SK-N-DZ (cell line): ENCODE measurements around the gene EXOSC1.
"Not testable (repeated sequence)": the region's sequence is repeated elsewhere in the genome, so short reads cannot be mapped to it uniquely, and the experiment has no call there.

Source experiments
- DNase-seq: peaks from one replicate; pipeline ENCODE4 v3.0.0-alpha.2; 2015; ENCODE audit warnings: low spot score
- small RNA-seq, 2 experiments: library from RNA; depleted of rRNA; stranded (forward); fragments of <200 nt; gene quantifications; one replicate each; pipeline ENCODE3, GENCODE V24; 2014

EXOSC1 gene

DNA sequence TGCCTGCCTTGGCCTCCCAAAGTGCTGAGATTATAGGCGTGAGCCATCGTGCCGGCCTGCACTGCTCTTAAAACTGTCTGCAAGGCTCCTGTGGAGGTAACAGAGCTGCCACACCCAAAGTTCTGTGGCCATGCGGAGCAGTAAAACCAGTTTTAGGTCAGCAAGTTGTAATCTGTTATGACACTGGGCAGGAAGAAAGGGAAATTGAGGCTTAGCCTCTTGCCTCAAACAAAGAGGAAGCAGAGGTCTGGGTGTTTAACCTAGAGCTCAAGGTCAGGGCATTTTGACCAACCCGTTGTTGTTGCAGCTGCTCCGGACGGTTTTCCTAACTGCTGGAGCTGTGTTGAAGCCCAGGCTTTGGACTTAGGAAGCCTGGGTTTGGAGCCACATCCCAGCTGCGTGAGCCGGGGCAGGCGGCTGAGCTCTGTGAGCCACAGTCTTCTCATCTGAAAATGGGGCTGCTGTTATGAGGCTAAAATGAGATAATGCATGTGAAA lies 37.3 kb downstream of the EXOSC1 start:
- no peak for DNase-seq

DNA sequence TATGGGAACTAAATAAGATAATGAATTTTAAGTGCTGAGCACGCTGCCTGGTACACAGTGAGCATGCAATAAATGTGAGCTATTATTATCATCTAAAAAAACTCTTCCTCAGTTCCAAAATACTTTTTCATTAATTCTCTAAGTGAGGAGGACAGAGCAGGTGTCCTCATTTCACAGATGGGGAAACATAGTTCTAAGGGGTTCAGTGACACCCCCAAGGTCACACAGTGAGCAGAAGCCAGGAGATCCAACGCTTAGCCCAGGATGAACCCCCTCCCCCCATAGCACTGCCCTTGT lies 37.9 kb downstream of the EXOSC1 start:
- DNase-seq = no peak

DNA sequence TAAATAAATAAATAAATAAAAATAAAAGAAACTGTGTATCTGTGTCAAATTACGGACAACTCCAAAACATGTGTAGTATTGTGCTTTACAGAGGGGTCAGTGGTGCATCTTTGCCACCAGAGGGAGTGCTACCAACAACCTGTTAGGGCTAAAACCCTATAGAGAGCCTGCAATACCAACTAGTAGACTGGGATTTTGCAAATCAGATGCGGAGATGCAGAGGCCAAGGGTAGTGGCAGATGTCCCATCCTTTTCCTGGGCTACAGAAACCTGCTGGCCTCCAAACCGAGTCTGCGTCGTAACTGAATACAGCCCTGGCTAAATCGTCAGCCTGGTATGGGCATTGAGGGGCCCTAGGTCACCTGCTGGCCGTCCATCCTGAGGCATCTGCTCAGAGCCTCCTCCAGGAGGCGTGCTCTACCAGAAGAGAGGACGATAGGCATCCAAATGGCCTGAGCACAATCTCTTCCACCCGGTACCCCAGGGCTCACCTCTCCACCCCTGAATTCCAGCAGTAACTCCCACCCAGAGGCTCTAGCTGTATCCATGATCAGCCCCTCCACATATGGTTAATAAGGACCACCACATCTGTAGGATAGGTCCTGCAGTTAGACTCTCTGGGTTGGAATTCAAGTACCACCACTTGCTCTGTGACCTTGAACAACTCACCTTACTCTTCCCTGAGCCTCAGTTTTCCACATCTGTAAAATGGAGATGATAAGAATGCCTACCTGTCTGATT lies 38.4 kb downstream of the EXOSC1 start:
- peak; percentile 88 for DNase-seq

DNA sequence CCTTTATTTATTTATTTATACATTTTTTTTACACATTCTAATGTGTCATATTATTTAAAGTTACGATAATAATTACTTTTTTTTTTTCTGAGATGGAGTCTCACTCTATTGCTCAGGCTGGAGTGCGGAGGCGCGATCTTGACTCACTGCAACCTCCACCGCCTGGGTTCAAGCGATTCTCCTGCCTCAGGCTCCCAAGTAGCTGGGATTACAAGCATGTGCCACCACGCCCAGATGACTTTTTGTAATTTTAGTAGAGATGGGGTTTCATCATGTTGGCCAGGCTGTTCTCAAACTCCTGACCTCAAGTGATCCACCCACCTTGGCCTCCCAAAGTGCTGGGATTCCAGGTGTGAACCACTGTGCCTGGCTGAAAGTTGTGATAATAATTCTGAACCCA lies 39.3 kb downstream of the EXOSC1 start:
- not testable (repeated sequence) for DNase-seq

DNA sequence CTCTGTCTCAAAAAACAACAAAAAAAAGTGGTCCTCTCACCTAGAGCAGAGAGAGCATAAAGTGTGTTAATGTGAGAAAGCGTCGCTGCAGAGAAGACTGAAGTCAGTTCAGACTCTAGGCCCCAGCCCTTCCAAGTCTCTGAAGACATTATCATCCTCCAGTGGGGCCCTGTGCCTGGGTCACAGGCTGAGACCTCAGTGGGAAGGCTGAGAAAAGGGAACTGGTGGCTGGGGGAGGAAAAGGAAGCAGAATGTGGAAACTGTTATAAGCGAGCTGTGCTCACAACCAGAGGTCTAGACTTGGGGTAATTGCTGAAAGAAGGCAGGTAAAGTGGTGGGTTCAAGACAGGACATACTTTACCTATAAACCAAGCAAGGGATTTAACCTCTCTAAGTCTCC lies 39.7 kb downstream of the EXOSC1 start:
- no peak for DNase-seq

DNA sequence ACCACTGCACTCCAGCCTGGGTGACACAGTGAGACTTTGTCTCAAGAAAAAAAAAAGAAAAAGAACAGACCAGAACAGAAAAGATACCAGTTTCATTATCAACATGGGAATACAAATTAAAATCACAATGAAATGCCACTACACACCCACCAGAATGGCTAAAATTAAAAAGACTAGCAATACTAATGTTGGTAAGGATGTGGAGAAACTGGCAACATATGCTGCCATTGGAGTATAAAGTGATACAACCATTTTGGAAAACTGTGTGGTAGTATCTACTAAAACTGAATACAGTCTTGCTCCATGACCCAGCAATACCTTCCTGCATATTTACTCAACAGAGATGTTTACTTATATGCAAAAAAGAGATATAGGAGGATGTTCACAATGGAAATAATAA lies 41.8 kb downstream of the EXOSC1 start:
- DNase-seq = no peak

DNA sequence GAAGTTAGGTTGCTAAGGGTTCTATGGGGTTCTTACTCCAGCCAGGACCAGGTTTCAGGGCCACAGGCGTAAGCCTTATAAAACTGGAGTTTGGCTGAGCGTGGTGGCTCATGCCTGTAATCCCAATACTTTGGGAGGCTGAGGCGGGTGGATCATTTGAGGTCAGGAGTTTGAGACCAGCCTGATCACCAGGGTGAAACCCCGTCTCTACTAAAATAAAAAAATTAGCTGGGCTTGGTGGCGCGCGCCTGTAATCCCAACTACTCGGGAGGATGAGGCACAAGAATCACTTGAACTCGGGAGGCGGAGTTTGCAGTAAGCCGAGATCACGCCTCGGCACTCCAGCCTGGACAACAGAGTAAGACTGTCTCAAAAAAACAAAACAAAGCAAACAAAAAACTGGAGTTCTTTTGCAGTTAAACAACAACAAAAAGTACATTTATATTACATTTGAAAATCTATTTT lies 44.3 kb downstream of the EXOSC1 start:
- DNase-seq = no peak

DNA sequence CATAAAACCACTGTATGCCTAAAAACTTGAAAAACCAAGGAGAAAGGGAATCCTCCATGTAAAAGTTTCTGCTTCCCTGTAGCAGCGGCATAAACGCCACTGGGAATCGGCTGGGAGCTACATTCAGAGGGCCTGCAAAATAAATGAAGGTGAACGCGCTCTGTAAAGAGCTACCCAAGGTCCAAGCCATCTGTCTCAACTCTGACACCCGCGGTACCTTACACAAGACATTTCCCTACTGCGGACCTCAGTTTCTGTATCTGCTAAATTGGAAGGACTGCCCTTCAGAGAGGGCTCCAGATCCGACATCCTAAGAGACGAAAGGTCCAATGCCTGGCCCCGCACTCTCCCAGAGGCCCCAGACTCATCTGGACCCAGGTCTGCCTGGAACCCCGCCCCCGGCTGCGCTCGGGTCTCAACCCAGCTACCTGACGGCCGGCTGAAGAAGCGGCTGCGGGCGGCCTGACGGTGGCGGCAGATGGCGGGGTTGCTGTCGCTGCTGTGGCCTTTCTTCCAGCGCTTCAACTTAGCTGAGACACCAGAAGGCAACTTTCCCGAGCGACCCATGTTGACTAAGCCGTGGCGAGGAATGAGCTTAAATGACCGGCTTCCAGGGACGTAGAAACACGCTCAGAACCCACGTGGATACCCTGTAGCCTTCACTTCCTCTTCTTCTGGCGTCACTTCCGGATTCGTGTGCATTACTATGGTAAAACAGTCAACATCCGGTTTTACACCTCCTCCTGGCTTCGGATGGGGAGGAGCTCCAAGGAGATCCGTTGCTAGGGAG lies 44.9 kb downstream of the EXOSC1 start, which contains the start of gene RRP12:
Gene RRP12, minus strand, starts transcription at position 676 of the 790 bp plus-strand sequence. Its CDS starts 109 bp downstream, at position 567.
- peak; percentile 98 for DNase-seq

DNA sequence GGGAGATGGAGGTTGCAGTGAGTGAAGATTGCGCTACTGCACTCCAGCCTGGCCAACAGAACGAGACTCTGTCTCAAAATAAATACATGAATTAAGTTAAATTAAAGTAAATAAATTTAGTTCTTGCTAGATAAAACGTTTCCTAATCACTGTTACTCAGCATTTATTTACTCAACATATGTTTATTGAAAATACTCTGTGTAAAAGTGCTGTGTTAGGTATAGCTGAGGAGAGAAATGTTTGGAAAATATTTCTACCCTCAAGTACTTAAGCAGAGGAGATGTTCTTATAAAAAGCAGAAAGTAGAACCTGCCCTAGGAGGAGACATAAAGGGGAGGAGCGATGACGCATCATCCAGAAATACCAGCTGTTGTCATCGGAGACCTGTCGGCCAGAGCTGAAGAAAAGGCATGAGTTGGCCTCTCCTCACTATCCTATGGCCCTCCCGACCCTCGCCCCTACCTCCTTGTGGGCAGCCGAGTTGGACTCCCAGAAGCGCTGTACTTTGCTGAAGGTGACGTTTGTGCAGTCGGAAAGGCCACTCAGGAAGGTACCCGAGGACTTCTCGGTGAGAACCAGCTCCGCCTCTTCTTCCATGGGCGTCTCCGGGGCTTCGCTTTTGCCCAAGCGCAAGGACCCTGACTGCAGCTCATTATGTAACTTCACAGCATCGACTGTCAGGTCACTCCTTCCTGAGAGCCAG lies 45.8 kb downstream of the EXOSC1 start:
- no peak for DNase-seq

DNA sequence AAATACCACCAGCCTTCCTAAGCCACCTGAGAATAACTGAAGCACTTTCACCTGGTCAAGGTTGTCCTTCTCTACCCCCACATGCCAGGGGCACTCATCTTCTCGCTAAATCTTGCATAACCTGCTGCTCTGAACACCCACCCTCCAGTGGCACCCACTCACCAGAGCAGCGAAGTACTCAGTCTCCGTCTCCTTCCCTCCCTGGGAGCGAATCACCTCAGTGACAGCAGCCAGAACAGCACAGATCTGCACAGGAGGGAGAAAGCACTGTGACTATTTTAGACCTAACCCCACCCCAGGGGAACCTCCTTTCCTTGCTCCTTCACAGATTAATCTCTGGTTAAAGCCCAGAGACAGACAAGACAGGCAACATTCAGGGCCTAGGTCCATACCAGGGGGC lies 49.8 kb downstream of the EXOSC1 start:
- no peak for DNase-seq

DNA sequence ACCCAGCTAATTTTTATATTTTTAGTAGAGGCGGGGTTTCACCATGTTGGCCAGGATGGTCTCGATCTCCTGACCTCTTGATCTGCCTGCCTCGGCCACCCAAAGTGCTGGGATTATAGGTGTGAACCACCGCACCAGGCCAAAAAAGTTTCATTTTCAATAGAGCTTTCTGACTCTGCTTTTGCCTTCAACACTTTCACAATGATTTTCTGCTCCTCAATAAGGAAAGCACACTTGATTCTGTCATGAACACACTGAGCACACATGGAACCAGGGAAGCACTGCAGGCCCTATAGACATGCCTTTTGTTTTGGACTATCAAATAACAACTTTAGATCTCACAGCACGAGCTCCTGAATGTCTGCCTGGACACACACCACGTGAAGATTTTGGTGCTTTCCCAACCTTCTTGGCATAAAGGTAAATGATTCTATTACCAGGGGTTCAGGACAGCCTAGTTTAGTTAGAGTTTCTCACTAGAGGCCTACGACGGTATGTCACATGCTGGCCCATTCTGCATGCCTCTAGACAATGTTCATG lies 52.7 kb downstream of the EXOSC1 start:
- no peak for DNase-seq

DNA sequence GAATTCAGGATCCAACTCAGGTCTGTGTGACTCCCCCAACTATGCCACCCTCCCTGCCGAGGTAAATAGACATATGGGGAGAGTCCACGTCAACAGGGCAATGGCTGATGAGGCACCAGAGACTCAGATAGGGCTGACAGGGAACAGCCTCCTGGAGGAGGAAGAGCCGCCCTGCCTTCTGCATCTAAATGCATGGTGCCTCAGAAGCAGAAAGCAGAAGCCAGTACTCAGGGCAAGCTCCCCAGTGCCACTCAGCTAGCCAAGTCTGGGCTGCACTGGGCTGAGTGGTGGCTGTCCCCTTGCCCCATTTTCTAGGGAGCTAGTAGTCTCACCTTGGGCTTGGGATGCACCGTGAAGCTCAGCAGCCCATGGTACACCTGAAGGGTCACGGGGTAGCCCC lies 55.7 kb downstream of the EXOSC1 start:
- DNase-seq = no peak

DNA sequence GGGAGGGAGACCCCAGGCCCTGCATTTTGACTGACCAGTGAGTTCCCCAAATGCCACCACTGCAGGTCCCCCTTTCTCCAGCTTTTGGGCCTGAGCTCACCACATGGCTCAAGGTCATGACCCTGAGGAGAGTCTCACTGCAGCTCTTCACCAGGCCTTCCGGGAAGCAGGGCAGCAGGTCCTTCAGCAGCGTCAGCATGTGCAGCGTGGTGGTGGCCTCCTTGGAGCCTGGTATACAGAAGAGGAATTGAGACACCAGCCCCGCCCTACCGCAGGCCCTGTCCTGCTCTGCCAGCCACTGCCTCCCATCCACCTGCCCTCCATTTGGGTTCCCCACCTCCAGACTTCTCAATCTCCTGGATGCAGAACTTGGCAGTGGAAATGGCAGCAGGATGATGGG lies 57.7 kb downstream of the EXOSC1 start:
- no peak for DNase-seq

Small RNA genes lying within 50 kb of the gene (small RNA-seq; reads per million reads assigned to genes)
- 0 reads per million in 2 experiments for gene RF00019
